NCI-H2227 (cell line): ENCODE results near the gene OSMR.

ENCODE experiments used
- DNase-seq: peaks from one replicate; lab custom pipeline; 2025; ENCODE audit not compliant: unreplicated experiment; lab: John Stamatoyannopoulos, UW

OSMR gene

DNA sequence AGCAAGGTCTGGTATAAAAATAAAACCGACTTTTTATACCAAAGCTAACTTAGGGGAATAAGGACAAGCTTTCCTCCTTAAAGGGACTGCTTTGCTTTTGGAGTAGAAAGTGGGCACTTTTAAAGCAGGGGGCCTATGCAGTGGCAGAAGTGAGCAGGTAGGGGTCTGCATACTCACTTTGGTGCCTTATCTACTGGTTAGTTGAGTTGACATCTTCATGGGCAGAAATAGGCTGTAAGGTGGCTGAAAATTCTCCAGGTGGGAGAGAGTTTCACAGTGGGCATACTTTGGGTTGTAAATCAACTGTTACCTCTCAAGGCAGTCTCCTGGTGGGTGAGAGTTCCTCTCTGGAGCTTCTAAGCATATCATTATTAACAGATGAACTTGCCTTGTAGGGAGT is 24.8 kb downstream of the OSMR start:
- DNase-seq = no peak

- no peak for DNase-seq
Observed at GRCh38 chr5:38871058-38871605, 25.3 kb downstream of the OSMR start.

- no peak for DNase-seq
Observed at GRCh38 chr5:38871790-38872551, 26.2 kb downstream of the OSMR start.

DNA sequence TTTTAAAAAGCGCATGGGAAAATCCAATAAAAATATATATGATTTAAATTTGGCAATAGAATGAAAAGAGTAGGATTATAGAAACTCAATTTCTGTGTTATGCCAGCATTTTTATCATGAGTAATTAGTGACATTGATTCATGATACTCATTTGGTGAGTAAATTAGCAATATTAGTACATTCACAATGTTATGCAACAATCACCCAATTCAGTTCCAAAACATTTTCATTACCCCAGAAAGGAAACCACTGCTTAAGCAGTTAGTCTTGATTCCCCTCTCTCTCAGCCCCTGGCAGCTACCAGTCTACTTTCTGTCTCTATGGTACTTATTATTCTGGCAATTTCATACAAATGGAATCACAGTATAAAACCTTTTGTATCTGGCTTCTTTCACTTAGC is 27.0 kb downstream of the OSMR start:
- DNase-seq = no peak

DNA sequence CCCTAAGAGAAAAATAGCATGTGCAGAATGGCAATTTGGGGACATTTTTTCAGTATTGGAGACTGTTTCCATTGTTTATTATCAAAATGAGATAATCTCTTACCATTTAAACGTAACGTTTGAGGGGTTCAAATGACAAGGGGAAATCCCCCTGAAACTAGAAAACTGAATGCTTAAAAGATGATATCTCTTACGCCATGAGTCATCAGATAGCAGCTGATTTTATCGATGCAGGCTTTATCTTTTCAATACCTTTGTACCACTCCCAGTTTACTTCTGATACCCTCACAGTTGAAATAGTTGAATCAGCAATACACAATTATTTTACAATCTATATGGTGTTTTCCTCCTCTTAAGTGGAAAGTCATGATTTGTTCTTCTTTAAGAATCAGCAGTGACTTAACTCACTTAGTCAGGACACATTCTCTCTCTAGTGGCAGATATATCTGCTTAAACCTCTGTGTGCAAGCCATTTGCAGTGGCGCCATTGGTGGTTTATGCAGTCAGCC is 29.2 kb downstream of the OSMR start:
- DNase-seq = no peak

GRCh38 chr5:38878391-38879077 is 32.7 kb downstream of the OSMR start:
- DNase-seq = no peak

DNA sequence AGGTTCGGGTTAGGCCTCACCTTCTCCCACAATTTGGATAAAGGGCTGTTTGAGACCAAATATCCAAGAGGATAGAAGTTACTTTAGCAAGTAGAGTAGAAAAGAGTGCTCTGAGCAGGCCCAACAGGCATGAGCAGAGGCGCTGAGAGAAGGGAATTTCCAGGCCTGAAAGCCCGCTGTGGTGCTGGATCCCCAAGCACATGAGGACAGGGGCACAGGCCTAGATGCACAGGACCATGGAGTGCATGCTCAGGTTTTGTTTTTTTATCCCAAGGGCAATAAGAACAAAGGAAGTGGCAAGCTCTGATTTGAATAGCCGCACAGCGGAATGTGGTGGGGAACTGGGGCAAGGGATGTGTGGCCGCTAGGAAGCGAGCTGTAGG is 33.3 kb downstream of the OSMR start:
- DNase-seq = no peak

DNA sequence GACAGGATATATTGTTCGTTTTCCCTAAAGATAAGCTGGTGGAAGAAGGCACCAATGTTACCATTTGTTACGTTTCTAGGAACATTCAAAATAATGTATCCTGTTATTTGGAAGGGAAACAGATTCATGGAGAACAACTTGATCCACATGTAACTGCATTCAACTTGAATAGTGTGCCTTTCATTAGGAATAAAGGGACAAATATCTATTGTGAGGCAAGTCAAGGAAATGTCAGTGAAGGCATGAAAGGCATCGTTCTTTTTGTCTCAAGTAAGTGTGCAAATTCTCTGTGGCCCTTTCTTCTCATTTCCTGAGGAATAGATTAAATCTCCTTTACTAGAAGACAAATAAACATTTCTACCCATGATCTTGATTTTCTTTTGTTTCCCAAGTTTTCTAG is 38.0 kb downstream of the OSMR start:
- no peak for DNase-seq

DNA sequence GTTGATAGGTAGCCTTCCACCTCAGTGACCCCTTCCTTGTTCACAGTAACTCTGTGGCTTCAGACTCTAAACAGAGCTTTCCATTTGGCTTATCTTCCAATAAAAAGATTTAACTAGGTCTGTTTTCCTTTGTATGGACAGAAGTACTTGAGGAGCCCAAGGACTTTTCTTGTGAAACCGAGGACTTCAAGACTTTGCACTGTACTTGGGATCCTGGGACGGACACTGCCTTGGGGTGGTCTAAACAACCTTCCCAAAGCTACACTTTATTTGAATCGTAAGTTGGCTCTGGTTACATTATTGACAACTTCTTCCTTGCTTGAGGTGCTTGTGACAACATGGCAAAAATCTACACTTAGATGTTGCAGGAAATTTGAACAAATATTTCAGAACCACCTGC is 39.4 kb downstream of the OSMR start:
- DNase-seq = no peak

- peak; percentile 11 for DNase-seq
Observed at GRCh38 chr5:38888041-38888440, 42.2 kb downstream of the OSMR start.

DNA sequence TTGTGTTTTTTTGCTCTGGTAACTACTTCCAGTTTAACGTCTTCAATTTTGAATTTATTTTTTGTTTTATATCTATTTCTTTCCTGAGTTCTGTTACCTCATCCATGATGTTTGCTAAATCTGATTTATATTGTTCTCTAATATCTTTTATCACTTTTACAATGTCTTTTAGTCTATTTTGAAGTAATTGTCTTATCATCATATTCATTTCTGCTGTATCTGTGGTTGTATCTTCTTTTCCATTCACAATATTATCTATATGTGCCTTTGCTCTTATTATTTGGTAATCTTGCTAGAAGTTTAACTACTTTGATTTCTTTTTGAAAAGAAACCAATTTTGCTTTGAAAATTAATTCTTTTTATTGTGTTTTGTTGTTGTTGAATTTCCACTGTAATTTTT is 43.6 kb downstream of the OSMR start:
- DNase-seq = no peak

DNA sequence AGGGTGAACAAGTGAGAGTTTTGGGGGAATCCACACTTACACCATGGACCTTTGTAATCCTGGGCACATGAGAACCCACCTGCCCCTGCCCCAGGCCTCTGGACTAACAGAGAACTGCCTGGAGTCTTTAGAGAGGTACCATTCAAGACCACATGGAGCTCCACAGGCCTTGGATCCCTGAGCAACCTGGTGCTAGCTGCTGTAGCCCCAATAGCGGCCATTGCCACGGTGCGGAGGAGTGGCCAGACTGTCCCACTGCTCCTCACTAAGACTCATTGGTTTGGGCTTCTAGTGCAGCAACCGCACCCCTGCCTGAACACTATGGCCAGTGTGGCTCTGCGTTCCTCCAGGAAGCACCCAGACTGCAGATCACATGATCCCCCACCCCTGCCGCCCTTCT is 45.8 kb downstream of the OSMR start:
- DNase-seq = no peak

- DNase-seq = no peak
Observed at GRCh38 chr5:38892363-38892762, 46.6 kb downstream of the OSMR start.

GRCh38 chr5:38896760-38897159 is 50.9 kb downstream of the OSMR start:
- no peak for DNase-seq

- no peak for DNase-seq
Observed at GRCh38 chr5:38899936-38900335, 54.1 kb downstream of the OSMR start.

- no peak for DNase-seq
Observed at GRCh38 chr5:38905516-38905915, 59.7 kb downstream of the OSMR start.

DNA sequence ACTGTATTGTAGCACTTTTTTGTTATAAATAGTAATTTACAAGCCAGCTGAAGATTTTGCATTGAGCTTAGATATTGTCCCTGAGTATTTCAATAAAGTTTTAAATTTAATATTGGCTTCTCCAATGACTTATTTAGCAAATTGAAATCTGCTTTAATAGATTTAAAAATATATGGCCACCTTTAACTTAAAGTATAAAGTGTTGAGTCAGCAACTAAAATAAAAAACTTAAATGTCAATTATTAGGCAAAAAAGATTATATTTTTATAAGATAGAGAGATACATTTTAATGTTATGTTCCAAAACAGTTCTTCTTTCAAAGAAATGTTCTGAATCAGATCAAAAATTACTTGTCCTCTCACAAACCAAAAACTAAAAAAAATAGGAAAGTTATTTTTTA is 60.7 kb downstream of the OSMR start:
- no peak for DNase-seq

DNA sequence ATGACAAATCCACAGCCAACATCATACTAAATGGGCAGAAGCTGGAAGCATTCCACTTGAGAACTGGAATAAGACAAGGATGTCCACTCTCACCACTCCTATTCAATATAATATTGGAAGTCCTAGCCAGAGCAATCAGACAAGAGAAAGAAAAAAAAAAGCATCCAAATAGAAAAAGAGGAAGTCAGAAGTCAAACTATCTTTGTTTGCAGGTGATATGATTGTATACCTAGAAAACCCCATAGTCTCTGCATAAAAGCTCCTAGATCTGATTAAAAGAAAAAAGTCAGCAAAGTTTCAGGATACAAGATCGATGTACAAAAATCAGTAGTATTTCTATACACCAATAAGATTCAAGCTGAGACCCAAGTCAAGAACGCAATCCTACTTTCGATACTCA is 66.1 kb downstream of the OSMR start:
- no peak for DNase-seq

GRCh38 chr5:38913714-38914113 is 67.9 kb downstream of the OSMR start:
- DNase-seq = no peak

DNA sequence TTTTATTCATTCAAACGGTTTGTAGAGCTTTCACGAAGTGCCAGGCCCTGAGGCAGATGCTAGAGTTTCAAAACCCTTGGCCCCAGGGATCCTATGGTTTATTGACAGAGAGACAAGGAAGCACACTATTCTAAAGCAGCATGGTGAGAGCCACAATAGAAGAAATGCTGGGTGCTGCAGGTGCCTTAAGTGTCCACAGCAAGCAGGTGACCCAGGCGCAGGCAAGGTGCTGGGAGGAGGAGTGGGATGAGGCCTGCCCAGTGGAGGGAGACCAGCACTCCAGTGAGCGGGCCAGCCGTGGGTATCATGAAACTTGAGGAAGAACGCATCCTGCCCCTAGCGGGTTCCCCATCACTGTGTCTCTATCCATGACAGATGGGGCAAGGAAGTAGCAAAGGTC is 71.0 kb downstream of the OSMR start:
- DNase-seq = no peak

GRCh38 chr5:38921174-38921573 is 75.4 kb downstream of the OSMR start:
- no peak for DNase-seq

DNA sequence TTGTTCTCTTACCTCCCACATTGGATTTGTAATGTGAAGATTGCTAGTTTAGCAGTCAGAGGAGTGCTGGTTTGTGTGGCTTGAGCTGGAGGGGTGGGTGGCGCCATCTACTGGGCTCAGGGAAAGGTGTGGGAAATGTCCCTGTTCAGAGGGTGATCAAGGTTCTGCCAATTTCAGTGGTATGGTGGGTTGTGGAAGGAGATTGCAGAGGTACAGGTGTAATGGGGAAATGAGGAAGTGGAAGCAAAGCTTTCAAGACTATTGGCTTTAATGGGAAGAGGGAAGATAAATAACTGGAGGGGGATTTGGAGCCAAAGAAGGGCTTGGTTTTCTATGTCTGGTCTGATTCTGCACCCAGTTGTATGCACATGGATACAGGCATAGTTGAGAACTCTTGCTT is 76.4 kb downstream of the OSMR start:
- DNase-seq = peak; percentile 55
